NCI-H1436 (cell line): Measurements from ENCODE around the gene KRT86.
"Not testable (repeated sequence)": the region's sequence is repeated elsewhere in the genome, so short reads cannot be mapped to it uniquely, and the experiment has no call there.

Source experiments
- DNase-seq: peaks from one replicate; lab custom pipeline; 2025; lab: John Stamatoyannopoulos, UW

Gene KRT86

GRCh38 chr12:52336641-52337040 lies 62.2 kb downstream of the KRT86 start:
- no peak for DNase-seq

GRCh38 chr12:52337054-52337453 lies 62.6 kb downstream of the KRT86 start:
- no peak for DNase-seq

GRCh38 chr12:52338241-52338960 lies 64.0 kb downstream of the KRT86 start:
- DNase-seq, result no peak

GRCh38 chr12:52341066-52341580 lies 66.7 kb downstream of the KRT86 start:
- no peak for DNase-seq

GRCh38 chr12:52342781-52343490 lies 68.5 kb downstream of the KRT86 start:
- no peak for DNase-seq

GRCh38 chr12:52343550-52343949 lies 69.1 kb downstream of the KRT86 start:
- DNase-seq, result no peak

GRCh38 chr12:52344111-52344510 lies 69.7 kb downstream of the KRT86 start:
- DNase-seq, result no peak

- not testable (repeated sequence) for DNase-seq
Measured at GRCh38 chr12:52345041-52345440, 70.6 kb downstream of the KRT86 start.

- no peak for DNase-seq
Measured at GRCh38 chr12:52346593-52346992, 72.1 kb downstream of the KRT86 start.

- DNase-seq, result no peak
Measured at GRCh38 chr12:52347016-52347415, 72.6 kb downstream of the KRT86 start.

- DNase-seq, result no peak
Measured at GRCh38 chr12:52347551-52348510, 73.4 kb downstream of the KRT86 start.

GRCh38 chr12:52349196-52349595 lies 74.8 kb downstream of the KRT86 start:
- no peak for DNase-seq

- DNase-seq, result no peak
Measured at GRCh38 chr12:52350021-52350620, 75.7 kb downstream of the KRT86 start.

- no peak for DNase-seq
Measured at GRCh38 chr12:52350786-52351185, 76.3 kb downstream of the KRT86 start.

- no peak for DNase-seq
Measured at GRCh38 chr12:52351196-52352059, 77.0 kb downstream of the KRT86 start.

GRCh38 chr12:52352951-52353350 lies 78.5 kb downstream of the KRT86 start:
- DNase-seq, result no peak

- no peak for DNase-seq
Measured at GRCh38 chr12:52353766-52354165, 79.3 kb downstream of the KRT86 start.

- no peak for DNase-seq
Measured at GRCh38 chr12:52354200-52354599, 79.8 kb downstream of the KRT86 start.

GRCh38 chr12:52355176-52355575 lies 80.7 kb downstream of the KRT86 start:
- no peak for DNase-seq

GRCh38 chr12:52356031-52356761 lies 81.8 kb downstream of the KRT86 start:
- no peak for DNase-seq
